Prostate gland (tissue), 2 donors: ENCODE results near the gene HAUS8.

ENCODE experiments used
- CTCF ChIP-seq, 4 experiments: fragments of 200-600 bp in 2 of 4; fragments of 450-650 bp in 2 of 4; sonication (generic) in 2 of 4; IDR thresholded peaks; 1 replicate in 3 of 4; 2 replicates in 1 of 4; pipeline ENCODE4 v1.5.1; 2016 to 2019; ENCODE audit warnings: antibody characterized with exemption in 4 of 4, mild to moderate bottlenecking in 2 of 4, moderate library complexity in 2 of 4
- POLR2A ChIP-seq: fragments of 450-650 bp; IDR thresholded peaks from one replicate; pipeline ENCODE4 v1.6.1; 2016; ENCODE audit warnings: antibody characterized with exemption, mild to moderate bottlenecking

- no peak for TF ChIP-seq CTCF (IDR thresholded peaks at IDR 0.05)
- TF ChIP-seq POLR2A = no peak
Observed at GRCh38 chr19:17123041-17123440, 47.8 kb upstream of the HAUS8 start.
